NCI-H2196 treated with DMSO at 0.1 percent for 48 hours (cell line): ENCODE measurements around the gene ABI3BP.

Experiments
- DNase-seq: peaks from one replicate; lab custom pipeline; 2025; ENCODE audit not compliant: unreplicated experiment; lab: John Stamatoyannopoulos, UW

ABI3BP gene

DNA sequence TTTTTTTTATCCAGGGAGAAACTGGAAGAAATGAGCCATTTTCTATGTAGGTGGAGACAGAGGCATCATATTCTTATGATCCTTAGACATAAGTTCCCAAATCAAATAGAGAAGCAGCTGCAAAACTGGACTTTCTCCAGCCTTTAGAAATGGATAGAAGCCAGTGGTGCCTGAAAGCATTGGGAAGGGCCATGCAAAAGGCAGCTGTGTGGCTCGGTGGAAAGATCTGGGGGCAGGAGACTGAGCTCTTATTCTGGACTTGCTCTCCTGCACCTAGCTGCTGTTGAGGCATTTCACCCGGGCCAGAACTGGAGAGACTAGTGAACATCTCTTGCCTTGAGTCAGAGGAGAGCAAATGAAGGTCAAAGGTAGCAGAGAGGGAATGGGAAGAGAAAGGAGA lies 210.9 kb downstream of the ABI3BP start:
- DNase-seq = no peak

DNA sequence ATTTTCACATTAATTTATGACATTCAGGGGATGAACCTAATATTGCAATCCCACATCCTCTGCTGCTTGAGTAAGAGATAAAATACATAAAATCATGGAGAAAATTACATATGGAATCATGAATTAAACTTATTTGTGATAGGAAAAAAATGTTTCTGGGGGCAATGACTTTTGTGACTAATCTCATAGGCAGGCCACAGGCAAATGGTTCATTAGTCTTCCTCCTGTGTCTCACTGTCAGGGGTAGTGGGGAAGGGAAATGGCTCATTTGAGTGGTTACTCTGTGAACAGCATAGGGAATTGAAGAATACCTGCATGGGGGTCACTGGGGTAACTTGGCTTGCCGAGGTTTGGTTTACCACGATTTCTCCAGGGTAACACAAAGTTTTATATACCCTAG lies 211.9 kb downstream of the ABI3BP start:
- DNase-seq = no peak

DNA sequence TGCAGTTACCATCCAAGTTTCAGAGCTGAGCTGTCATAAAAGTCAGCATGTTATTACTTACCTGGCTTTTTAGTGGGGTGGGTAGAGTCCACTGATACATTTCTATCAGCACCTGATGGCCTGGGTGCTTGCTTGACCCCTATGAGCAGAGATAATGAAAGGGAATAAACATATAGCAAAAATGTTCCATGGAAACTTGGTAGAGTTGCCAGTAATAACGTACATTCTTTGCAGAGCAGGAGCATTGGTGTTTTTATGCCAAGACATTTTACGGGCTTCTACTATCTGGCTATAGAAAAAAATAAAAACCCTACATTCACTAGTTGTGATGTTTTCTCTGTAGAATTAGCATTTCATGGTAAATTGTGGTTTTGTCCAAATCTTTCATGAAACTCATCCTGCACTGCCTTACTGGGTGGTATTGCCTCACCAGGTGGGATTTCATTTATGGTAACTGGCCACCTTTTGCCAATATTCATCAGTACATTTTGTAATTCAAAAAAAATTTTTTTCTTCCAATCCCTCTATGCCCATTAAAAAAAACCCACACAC lies 213.1 kb downstream of the ABI3BP start:
- DNase-seq = no peak

DNA sequence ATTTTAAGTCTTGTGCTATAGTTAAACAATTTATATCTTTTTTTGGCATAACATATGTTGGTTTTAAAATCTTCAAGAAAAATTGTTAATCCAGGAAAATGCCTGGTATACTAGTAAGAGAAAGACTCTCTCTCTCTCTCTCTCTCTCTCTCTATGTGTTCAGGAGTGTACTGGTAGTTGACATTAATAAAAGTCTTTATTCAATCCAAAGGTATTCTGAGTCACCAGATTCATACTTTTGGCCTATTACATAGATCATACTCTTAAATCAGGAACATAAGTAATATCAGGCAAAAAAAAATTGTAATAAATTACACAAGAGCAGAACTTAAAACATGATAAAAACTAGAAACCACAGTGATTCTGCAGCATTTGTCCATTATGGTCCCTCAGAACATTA lies 213.7 kb downstream of the ABI3BP start:
- no peak for DNase-seq

DNA sequence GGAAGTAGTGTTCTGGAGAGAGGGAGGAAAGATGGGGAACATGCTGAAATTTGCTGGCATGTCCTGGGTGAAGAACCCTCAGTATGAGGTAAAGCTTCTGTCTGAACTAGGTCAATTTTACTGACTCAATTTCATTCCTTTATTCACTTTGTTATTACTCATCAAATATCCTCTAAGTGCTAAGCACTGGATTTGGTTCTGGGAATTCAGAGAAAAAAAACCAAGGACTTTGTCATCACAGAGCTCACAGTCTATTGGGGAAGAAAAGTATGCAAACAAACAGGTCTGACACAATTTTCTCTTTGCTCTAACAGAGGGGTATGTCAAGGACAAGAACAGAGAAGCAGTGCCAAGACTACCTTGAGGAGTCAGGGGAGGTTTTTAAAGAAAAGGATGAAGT lies 215.9 kb downstream of the ABI3BP start:
- no peak for DNase-seq

DNA sequence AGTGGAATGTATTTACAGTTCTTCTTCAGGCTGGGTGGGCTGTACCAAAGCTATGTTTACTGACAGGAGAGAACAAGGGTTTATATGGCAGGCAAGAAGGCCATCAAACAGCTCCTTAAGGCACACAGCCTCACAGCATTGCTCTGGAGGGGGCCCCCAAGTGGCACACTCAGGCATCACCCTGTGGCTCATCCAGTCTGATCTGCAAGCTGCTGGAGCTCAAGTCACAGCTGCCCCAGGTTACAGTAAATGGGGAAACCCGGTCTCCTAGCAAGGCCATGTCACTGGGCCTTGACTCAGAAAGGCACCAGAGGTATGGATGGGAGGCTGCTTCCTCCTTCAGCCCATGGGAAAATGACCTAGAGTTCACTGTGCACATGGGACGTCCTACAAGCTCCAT lies 216.5 kb downstream of the ABI3BP start:
- DNase-seq = no peak

DNA sequence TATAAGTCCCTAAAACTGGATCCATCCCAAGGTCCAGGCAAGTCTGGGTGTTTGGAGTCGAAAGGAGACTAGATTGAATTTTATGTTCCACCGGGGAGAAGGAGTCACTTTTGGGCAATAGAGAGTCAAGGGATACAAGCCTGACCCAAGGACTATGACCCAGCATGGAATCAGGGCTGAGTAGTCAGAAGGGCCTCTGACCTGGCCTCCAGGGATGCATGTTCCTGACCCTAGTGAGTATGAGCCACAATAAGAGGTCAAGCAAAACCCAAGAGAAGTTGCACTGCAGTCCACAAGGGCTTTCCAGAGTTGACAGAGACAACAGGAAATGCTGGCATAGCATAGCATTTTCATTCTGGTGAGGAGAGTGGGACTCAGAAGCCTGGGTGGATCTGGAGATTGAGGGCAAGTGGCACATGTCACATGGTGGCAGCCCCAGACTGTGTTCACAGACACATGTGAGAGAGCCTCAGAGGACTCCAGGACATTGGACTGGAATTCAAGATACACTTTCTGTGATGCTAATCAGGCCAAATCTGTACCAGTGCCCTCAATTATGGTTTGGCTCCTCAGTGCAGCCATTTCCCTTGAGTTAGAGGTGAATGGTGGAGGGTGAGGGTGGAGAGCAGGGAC lies 217.0 kb downstream of the ABI3BP start:
- no peak for DNase-seq

DNA sequence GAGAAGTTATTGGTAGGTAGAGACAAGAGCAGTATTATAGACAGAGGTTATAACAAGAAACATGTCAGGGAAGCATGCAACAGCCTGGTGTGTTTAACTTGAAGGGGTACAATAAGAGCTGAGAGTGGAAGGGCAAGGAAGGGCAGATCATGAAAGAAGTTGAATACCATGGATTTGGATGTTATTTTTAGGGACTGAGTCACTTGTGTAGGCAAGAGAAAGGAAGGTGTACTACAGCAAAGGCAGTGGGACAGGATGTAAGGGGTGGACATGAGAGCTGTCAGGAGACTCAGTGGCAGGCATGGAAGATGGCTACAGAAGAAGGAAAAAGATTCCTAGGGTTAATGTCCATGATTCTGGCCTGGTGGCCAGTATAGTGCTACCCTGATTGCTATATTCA lies 217.6 kb downstream of the ABI3BP start:
- DNase-seq = no peak

DNA sequence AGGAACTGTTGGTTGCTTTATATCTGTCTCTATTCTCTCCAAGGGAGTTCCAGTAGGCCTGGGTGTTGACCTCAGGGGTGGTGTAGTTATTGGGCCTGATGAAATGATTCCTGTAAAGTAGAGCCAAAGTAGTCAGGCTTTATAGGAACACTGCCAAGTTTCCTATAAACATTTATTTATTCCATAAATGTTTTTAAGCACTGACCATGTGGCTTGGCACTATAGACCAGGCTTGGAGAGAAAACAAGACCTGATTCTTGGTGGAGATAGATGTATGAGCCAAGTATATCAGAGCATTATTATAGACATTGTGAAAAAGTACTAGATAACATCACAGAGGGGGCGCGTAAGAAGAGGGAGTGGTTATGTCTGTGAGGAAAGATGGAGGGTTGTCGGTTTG lies 218.0 kb downstream of the ABI3BP start:
- DNase-seq = no peak

DNA sequence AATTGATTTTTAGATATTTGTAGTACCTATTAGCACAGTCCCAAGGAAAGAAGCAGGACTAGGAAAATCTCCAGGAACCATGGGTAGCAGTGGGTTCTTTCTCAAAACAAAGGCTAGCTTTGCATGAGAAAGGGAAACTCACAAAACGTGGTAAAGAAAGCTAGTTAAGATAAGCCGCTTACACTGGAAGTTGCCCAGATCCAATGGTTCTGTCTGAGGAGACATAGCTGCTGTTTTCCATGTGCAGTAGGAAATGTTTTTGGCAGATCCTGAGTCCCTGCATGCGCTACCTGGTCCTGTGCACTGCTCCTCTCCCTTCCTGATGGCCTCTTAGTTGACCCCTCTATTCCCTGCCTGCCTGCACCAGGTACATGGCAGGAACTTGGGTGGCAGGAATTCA lies 223.5 kb downstream of the ABI3BP start:
- no peak for DNase-seq

DNA sequence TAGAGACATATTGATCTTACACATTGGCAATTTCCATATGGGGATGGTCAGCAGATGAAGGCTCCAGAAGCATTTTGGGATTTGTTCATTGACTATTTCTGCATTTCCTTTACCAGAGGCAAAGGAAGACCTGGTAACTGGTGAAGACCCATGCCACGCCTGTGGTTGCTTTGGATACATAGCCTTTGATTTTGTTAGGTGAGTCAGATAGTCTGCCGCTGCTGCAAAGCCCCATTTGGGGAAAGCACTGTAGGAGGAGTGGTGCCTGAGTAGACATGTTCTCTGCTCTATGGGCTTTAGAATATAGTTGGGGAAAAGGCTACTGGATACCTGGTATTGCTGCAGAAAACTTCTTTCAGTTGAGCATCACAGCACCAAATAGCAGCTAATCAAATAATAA lies 227.2 kb downstream of the ABI3BP start:
- DNase-seq = no peak

DNA sequence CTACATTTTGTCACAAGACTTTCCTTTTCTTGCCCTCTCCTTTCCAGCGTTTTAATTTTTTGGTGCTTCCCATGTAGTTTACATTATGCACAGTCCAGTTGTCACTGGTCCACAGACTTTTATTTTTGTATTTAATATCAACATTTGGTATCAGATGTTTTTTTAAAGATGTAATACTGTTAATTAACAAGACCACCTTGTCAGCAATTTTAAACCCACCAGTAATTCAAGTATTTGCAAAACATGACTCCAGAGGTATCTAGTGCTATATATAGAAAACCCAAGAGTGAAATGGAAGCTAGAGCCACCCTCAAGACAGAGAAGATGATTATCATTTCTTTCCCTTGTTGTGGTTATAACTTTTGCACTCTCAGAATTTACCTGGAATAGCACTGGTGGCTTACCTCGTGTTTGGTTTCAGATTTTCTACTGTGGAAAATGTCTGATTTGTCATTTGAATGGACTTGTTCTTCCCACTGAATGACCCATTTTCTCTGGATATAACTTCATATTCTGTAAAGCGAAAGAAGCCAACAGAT lies 227.7 kb downstream of the ABI3BP start:
- DNase-seq = no peak

DNA sequence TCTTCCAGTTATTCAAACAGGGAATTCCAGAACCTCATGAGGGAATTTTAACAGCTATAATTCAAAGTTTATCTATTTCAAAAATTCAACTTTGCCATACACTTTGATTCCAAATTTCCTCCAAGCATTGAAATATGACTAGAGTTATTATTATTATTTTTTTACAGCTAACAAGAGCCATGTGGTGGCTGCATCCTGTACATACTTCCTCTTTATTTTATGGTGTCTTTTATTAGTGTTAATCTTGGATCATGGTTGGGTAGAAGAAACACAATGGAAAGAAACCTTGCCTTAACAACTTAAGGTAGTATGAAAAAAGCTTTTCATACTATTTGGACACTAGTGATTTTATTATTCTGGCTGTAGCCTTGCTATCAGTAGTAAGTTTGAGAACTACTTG lies 231.3 kb downstream of the ABI3BP start:
- DNase-seq = no peak

DNA sequence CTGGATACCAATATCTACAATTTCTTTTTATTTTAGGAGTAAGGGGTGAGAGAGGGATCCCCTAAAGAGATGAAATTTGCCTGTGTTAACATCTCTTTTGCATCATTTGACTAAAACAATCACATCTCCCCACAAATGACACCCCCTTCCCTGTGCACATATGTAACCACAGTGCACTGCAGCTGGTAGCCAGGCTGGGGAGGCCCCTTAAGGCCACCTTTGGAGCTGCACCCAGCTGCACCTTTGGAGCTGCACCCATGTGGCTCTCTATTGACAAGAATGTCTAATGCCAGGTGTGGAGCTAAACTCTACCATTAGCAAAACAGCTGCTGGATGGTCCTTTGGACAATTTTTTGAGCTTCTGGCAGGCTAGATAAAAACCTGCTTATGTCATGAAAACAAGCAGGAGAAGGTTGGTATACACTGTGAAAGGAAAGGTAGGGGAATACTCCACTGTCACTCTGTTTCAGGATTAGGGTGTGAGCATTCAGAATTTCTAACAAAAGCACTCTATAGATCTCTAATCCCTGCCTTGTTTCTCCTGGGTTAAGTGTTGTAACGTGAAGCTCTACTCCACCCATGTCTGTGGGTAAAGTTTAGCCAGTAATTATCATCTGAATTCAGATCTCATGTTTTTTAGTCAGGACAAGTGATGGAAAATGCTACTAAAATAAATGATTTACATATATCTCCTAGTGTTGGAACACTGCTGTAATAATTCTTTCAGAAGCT lies 231.8 kb downstream of the ABI3BP start:
- no peak for DNase-seq

DNA sequence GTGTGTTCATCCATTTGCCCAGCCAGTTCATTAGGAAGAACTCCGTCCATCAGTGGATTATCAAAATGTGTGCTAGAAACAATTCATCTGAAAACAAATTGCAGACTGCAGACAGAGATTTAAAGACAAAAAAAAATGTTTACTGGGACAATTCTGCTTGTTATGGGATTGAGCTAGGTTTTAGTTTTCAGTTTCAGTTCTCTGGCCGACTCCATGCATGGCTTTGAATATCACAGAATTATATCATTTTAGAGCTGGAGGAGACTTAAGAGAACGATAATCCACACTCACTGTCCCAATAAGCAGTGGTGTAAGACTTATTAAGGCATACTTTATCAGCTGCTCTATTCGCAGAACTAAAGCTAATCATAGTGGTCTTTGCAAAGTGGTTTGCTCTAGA lies 232.8 kb downstream of the ABI3BP start:
- no peak for DNase-seq

DNA sequence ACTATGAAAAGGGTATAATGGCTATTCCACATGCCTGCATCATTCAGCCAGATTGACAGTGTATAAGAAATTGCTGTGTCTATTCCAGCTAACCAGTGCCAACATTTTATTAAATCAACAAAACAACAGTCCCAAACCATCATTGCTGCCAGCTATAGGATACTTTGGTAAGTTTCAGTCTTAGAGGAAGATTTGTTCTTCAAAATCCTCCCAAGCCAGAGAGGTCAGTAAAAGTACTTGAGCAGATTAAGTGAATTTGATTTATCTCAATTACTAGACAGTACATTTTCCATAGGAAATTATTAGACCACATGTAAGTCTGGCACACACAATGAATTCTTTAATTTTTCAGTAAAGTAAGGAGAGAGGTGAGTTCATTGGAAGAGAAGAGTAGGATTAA lies 233.3 kb downstream of the ABI3BP start:
- no peak for DNase-seq

DNA sequence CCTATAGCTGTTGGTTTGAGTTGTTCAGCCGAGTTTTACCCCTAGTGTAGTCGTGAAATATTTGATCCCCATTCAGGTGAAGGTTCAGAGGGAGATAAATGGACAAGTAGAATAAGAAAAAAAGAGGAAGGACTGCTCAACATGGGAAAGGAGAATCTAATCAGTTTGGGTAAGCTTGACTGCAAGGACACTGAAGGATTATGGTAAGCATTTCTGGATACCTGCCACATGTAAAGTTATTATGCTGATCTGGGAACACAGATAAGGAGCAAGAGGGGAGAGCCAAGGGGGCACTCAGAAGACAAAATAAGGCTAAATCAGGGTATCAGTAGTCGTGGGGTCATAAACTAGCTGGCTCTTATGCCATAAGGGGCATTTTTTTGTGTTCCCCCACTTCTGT lies 234.1 kb downstream of the ABI3BP start:
- no peak for DNase-seq

DNA sequence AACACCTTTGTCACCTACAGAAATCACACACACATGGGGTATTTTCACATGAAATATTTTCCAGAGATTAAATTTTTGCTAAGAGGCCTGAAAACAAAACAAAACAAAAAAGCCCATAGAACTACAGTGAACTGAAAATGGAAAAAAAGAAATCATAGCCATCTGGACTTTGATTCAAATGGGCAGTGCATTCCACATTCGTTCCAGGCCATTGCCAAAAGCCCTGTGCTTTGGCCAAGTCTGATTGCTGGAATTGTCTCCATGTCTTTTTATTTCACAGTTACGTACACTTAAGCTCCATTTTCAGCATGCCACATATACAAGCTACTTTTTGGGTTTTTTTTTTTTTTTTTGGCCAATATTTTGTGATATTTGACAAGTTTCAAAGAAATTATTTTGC lies 236.8 kb downstream of the ABI3BP start:
- no peak for DNase-seq

DNA sequence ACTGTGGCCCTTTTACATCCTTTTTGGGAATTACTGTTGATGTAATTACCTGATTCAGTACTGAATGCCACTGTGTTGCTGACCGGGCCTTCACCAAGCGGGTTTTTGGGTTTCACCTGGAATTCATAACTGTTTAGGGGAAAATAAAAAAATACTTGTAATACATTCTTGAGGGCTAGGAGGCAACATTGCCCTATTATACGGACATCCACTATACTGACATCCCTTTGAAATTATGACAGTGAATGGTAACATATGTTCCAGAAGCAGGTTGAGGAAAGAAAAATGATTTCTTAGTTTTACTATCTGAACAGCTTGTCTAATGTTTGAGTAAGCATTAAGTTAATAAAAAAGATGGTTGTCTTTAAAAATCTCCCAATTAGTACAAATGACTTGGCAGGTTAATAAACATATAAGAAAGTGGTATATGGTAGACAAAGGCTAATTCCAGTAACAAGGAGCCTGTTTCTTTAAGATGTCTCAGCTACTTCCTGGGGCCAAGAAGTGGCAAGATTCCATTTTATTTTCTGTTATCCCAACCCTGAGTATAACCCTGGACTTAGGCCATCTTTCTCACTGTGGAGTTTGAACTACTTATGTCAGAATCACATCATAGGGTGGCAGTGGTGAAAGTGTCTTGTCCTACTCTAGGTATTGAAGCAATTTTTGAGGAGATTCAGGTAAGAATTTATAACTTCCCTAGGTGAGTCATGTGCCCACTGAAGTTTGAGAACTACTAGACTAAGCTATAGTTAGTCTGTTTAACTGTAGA lies 238.5 kb downstream of the ABI3BP start:
- no peak for DNase-seq

DNA sequence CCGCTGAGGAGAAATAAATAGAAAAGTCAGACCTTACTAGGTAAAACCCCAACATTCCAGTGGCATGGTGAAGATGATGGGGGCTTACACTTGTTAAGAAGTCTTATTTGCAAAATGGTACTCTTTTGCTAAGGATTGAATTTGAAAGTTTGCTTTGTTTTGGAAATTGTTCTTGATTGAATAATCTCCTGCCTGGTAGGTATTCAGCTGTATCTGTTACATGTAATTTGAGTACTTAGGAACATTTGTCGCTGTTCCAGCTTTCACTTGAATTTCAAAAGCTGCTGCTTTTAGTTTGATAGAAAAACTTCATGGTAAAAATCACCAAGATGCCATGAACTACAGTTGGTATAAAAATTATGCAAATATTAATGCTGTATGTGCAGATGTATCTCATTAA lies 239.4 kb downstream of the ABI3BP start:
- no peak for DNase-seq

DNA sequence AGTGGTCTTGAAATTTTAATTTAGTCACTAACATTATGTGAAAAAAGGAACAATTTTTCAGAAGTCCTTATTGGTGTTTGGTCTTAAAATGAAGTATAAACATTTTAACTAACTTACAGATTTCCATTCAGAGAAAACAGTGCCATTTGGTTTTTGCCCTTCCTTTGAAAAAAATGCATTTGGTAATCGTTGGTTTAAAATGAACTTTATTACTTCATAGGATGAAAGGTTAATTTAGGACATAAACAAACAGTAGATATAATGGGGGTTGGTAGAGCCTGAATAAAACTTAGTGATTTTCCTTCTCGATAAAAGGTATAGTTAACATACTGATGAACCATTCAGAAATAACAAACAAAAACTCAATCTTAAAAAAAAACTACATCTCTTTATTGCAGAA lies 244.3 kb downstream of the ABI3BP start:
- no peak for DNase-seq

DNA sequence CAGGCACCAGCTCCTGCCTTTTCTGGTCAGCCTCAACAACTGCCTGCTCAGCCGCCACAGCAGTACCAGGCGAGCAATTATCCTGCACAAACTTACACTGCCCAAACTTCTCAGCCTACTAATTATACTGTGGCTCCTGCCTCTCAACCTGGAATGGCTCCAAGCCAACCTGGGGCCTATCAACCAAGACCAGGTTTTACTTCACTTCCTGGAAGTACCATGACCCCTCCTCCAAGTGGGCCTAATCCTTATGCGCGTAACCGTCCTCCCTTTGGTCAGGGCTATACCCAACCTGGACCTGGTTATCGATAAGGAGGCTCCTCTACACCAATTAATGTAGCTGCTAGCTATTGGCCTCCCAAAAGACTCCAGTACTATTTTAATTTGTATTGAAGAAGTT lies 245.0 kb downstream of the ABI3BP start:
- no peak for DNase-seq
